Measurements from ENCODE around the gene SAYSD1.

The SAYSD1 gene

GRCh38 chr6:39144481-39145173, 29.6 kb upstream of the SAYSD1 start:
- no peaks in the 10 kb centered on the region for H3K36me3 ChIP-seq (replicated peaks; ENCODE audit: insufficient read depth, low read length)
- no peaks in the 10 kb centered on the region for H3F3A ChIP-seq (ENCODE audit: insufficient read depth, low read length)
- H3K27me3 ChIP-seq (replicated peaks; ENCODE audit: insufficient read depth, low read length): no peaks in the 10 kb centered on the region
- H2AFZ ChIP-seq (ENCODE audit: low read length): no peak overlapping the region
- H4K20me1 ChIP-seq (ENCODE audit: insufficient read depth, low read length): no peaks in the 10 kb centered on the region
- DNase-seq: no peak
- no peaks in the 10 kb centered on the region for H3K9me2 ChIP-seq (replicated peaks; ENCODE audit: insufficient read depth, low read length)
- TF ChIP-seq CTCF (IDR thresholded peaks at IDR 0.05; ENCODE audit: low read length) (no peak), EZH2phosphoT487 (IDR thresholded peaks at IDR 0.05; ENCODE audit: low read length) (no peak), EZH2 (optimal IDR thresholded peaks at IDR 0.05; ENCODE audit: low read depth, low read length) (no peak)
- no peak overlapping the region for H3K9ac ChIP-seq (ENCODE audit: low read length)
- H3K4me3 ChIP-seq (ENCODE audit: low read length): no peak overlapping the region
- no peaks in the 10 kb centered on the region for H3K79me2 ChIP-seq (ENCODE audit: low read length)
- H3K9me3 ChIP-seq (replicated peaks; ENCODE audit: insufficient read depth, low read length): no peaks in the 10 kb centered on the region
- no peak overlapping the region for H3K27ac ChIP-seq (ENCODE audit: low read length)
- no peaks in the 10 kb centered on the region for H3K4me1 ChIP-seq (ENCODE audit: low read length)
- no peak overlapping the region for H3K4me2 ChIP-seq (ENCODE audit: low read depth, low read length)

GRCh38 chr6:39143238-39143930, 28.4 kb upstream of the SAYSD1 start:
- H4K20me1 ChIP-seq (ENCODE audit: insufficient read depth, low read length): no peaks in the 10 kb centered on the region
- H3K9ac ChIP-seq (ENCODE audit: low read length): no peak overlapping the region
- no peaks in the 10 kb centered on the region for H3K9me3 ChIP-seq (replicated peaks; ENCODE audit: insufficient read depth, low read length)
- H3K27ac ChIP-seq (ENCODE audit: low read length): no peak overlapping the region
- DNase-seq: no peak
- H3F3A ChIP-seq (ENCODE audit: insufficient read depth, low read length): no peaks in the 10 kb centered on the region
- H3K4me3 ChIP-seq (ENCODE audit: low read length): no peak overlapping the region
- H3K4me1 ChIP-seq (ENCODE audit: low read length): no peaks in the 10 kb centered on the region
- H2AFZ ChIP-seq (ENCODE audit: low read length): no peak overlapping the region
- TF ChIP-seq EZH2phosphoT487 (IDR thresholded peaks at IDR 0.05; ENCODE audit: low read length): no peak
- no peak for TF ChIP-seq EZH2 (optimal IDR thresholded peaks at IDR 0.05; ENCODE audit: low read depth, low read length)
- no peak for TF ChIP-seq CTCF (IDR thresholded peaks at IDR 0.05; ENCODE audit: low read length)
- H3K9me2 ChIP-seq (replicated peaks; ENCODE audit: insufficient read depth, low read length): no peaks in the 10 kb centered on the region
- H3K36me3 ChIP-seq (replicated peaks; ENCODE audit: insufficient read depth, low read length): no peaks in the 10 kb centered on the region
- no peak overlapping the region for H3K4me2 ChIP-seq (ENCODE audit: low read depth, low read length)
- H3K79me2 ChIP-seq (ENCODE audit: low read length): no peaks in the 10 kb centered on the region
- no peaks in the 10 kb centered on the region for H3K27me3 ChIP-seq (replicated peaks; ENCODE audit: insufficient read depth, low read length)

- Histone ChIP-seq H3K9me2 (replicated peaks; ENCODE audit: insufficient read depth, low read length) (no peaks in the 10 kb centered on the region), H3F3A (ENCODE audit: insufficient read depth, low read length) (no peaks in the 10 kb centered on the region), H3K9me3 (replicated peaks; ENCODE audit: insufficient read depth, low read length) (no peaks in the 10 kb centered on the region), H3K4me3 (ENCODE audit: low read length) (no peak overlapping the region), H2AFZ (ENCODE audit: low read length) (no peak overlapping the region), H4K20me1 (ENCODE audit: insufficient read depth, low read length) (no peaks in the 10 kb centered on the region), H3K27ac (ENCODE audit: low read length) (no peak overlapping the region), H3K36me3 (replicated peaks; ENCODE audit: insufficient read depth, low read length) (no peaks in the 10 kb centered on the region), H3K9ac (ENCODE audit: low read length) (no peak overlapping the region), H3K27me3 (replicated peaks; ENCODE audit: insufficient read depth, low read length) (no peaks in the 10 kb centered on the region), H3K79me2 (ENCODE audit: low read length) (no peaks in the 10 kb centered on the region), H3K4me2 (ENCODE audit: low read depth, low read length) (no peak overlapping the region), H3K4me1 (ENCODE audit: low read length) (no peaks in the 10 kb centered on the region)
- no peak for TF ChIP-seq EZH2 (optimal IDR thresholded peaks at IDR 0.05; ENCODE audit: low read depth, low read length)
- TF ChIP-seq EZH2phosphoT487 (IDR thresholded peaks at IDR 0.05; ENCODE audit: low read length): no peak
- no peak for TF ChIP-seq CTCF (IDR thresholded peaks at IDR 0.05; ENCODE audit: low read length)
- DNase-seq: no peak
Observed at GRCh38 chr6:39140556-39141167, 25.7 kb upstream of the SAYSD1 start.
